Immature natural killer cell (primary cell): ENCODE measurements around the gene PARD6G. TPM values are rescaled to one million over a fixed set of nuclear protein-coding genes. Genes with fewer than 3 reads are reported as not detected.

ENCODE experiments used
- DNase-seq, 3 donors: peaks; one replicate each; pipeline ENCODE4 v3.0.0; 2022; ENCODE audit warnings: mixed read lengths in 1 of 3
- H3K27ac Mint-ChIP-seq, 6 donors: one replicate each; pipeline ENCODE4 v1.8.0; 2020; ENCODE audit warnings: mixed read lengths in 6 of 6, mild to moderate bottlenecking in 5 of 6, inconsistent platforms in 4 of 6, moderate library complexity in 3 of 6
- H3K27me3 Mint-ChIP-seq, 3 donors: one replicate each; pipeline ENCODE4 v1.8.0; 2020 to 2021; ENCODE audit warnings: low read depth in 3 of 3, mild to moderate bottlenecking in 3 of 3, mixed read lengths in 3 of 3, moderate library complexity in 3 of 3, inconsistent platforms in 1 of 3
- H3K36me3 Mint-ChIP-seq, 3 donors: one replicate each; pipeline ENCODE4 v1.8.0; 2020; ENCODE audit warnings: mixed read lengths in 3 of 3, inconsistent platforms in 2 of 3, mild to moderate bottlenecking in 2 of 3
- H3K4me1 Mint-ChIP-seq, 2 donors: one replicate each; pipeline ENCODE4 v1.8.0; 2020; ENCODE audit warnings: inconsistent platforms in 2 of 2, mild to moderate bottlenecking in 2 of 2, mixed read lengths in 2 of 2, moderate library complexity in 1 of 2
- H3K4me3 Mint-ChIP-seq, 5 donors: one replicate each; pipeline ENCODE4 v1.8.0; 2020; ENCODE audit warnings: mild to moderate bottlenecking in 5 of 5, mixed read lengths in 5 of 5, inconsistent platforms in 3 of 5, moderate library complexity in 3 of 5
- H3K9me3 Mint-ChIP-seq, 6 donors: one replicate each; pipeline ENCODE4 v1.8.0; 2020; ENCODE audit warnings: mild to moderate bottlenecking in 6 of 6, mixed read lengths in 6 of 6, inconsistent platforms in 4 of 6, moderate library complexity in 3 of 6
- polyA plus RNA-seq, 3 donors: library from polyadenylated mRNA; unstranded; fragments of 300-500 nt; fragmentation: Illumina TruSeq; gene quantifications; one replicate each; pipeline ENCODE4 v1.2.3, GENCODE V29; 2021

The PARD6G gene
- polyA plus RNA-seq, 3 donors from 2014 or later = 0.06 to 0.34 TPM; not detected in 1

DNA sequence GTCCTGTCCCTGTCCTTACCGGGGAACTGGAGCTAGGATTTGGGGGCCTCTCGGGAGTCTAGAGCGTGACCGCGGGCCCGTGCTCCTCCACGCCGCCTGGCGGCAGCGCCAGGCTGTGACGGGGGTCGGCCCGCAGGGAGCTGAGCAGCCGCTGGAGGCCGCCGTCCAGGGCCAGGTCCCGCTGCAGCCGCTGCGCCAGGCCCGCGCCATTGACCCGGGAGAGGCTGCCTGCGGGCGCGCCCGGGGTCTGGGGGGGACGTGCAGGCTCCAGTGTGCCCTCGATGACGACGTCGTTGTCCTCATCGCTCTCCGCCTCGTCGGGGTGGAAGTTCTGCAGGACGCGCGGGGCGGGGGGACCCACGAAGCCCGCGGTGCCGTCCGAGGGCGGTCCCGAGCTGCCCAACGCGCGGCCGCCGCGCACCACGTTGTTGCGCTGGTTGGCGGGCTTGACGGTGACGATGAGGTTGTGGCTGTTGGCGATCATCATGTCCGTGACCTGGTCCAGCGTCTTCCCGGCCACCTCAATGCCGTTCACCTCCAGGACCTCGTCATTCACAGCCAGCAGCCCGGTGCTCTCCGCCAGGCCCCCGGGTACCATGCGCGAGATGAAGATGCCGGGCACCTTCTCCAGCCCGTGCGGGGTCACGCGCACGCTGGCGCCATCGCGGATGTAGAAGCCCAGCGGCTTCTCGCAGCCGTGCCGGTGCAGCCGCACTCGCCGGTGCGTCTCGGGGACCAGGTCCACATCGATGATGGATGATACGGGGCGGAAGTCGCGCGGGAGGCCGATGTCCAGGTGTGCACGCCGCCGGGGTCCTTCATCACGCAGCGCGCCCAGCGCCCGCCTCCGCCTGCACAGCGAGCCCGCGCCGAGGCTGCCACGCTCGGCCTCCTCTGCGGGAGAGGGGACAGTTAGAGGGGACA, 87.3 kb downstream of the PARD6G start:
- peaks cover 0 to 5% (median 0%) of the 10 kb centered on the region in 3 donors for H3K36me3 Mint-ChIP-seq
- peaks cover 5 to 12% (median 9%) of the 10 kb centered on the region in 6 donors for H3K9me3 Mint-ChIP-seq
- peak overlapping the region in 2 of 5 donors; percentile 21 to 36 for H3K4me3 Mint-ChIP-seq
- peak in 2 of 3 donors; percentile 23 to 28 for DNase-seq
- peaks cover 4 to 12% (median 11%) of the 10 kb centered on the region in 3 donors for H3K27me3 Mint-ChIP-seq
- no peak overlapping the region for H3K27ac Mint-ChIP-seq
- peaks cover 0 to 2% of the 10 kb centered on the region in 2 donors for H3K4me1 Mint-ChIP-seq

DNA sequence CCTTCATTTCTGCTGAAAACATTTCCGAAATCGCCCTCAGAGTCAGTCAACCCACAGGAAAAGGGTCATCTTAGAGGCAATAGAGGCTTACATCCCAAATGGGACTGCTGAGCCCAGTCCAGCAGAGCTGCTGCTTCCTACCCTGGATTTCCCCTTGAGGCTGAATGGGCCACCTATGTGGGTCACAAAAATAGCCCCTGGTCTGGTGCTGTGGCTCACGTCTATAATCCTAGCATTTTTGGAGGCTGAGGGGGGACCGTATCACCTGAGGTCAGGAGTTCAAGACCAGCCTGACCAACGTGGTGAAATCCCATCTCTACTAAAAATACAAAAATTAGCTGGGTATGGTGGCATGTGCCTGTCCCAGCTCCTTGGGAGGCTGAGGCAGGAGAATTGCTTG, 88.9 kb downstream of the PARD6G start:
- Mint-ChIP-seq H3K36me3 (no peaks in the 10 kb centered on the region), H3K9me3 (peaks cover 0 to 4% (median 0%) of the 10 kb centered on the region in 6 donors), H3K4me1 (peaks cover 0 to 2% of the 10 kb centered on the region in 2 donors), H3K27ac (no peak overlapping the region), H3K27me3 (peaks cover 4 to 11% (median 6%) of the 10 kb centered on the region in 3 donors), H3K4me3 (no peak overlapping the region)
- no peak for DNase-seq

DNA sequence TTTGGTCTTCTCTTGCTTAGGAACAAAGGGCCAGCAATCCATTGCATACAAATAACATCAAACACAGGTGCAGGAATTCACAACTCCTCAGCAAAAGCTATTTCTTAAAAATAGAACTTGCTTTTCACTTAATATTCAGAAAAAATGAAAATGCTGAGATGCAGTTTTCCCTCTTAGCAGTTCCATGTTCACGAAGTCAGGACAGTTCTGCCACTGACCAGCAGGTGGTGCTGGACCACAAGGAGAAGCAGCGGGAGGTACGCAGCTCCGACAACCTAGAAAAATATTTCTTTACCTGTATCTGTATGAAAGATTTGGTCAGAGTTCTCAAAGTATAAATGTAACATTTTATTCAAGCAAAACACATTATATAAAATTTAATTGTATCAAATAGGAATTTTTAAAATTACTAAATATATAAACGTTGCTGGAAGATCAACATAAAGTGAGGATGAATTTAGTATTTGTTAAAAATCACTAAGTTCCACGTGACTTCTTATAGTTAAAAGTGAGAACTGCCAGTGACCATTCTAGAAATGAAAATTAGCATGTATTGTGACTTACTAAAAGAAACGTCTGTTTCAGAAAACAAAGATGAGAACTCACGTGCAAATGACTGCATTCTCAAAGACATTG, 89.5 kb downstream of the PARD6G start:
- peaks cover 4 to 9% (median 6%) of the 10 kb centered on the region in 3 donors for H3K27me3 Mint-ChIP-seq
- no peaks in the 10 kb centered on the region for H3K36me3 Mint-ChIP-seq
- DNase-seq = peak; percentile 32 to 54 (median 37)
- H3K27ac Mint-ChIP-seq = no peak overlapping the region
- no peak overlapping the region for H3K4me3 Mint-ChIP-seq
- peaks cover 0 to 2% of the 10 kb centered on the region in 2 donors for H3K4me1 Mint-ChIP-seq
- no peaks in the 10 kb centered on the region for H3K9me3 Mint-ChIP-seq

DNA sequence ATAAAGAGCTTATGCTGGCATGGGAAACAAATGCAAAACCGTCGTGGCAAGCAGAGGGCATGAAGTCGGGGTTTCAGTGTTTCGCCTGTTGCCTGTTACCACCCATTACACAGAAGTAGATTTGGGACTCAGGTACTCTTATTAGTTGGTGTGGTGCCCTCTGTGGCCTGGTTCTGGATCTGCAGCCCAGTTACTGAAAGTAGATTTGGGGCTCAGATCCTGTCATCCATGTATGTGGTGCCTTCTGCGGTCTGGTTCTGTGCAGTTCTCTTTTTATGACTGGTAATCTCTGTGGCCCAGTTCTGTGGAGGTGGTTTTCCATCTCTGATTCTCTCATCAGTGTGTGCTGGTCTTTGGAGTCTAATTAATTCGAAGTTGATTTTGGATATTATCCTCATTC, 93.0 kb downstream of the PARD6G start:
- DNase-seq = peak in 1 of 3 donors; percentile 12
- no peak overlapping the region for H3K27ac Mint-ChIP-seq
- peaks cover 0 to 8% (median 4%) of the 10 kb centered on the region in 3 donors for H3K27me3 Mint-ChIP-seq
- H3K4me3 Mint-ChIP-seq = no peak overlapping the region
- H3K4me1 Mint-ChIP-seq = no peaks in the 10 kb centered on the region
- H3K9me3 Mint-ChIP-seq = no peaks in the 10 kb centered on the region
- no peaks in the 10 kb centered on the region for H3K36me3 Mint-ChIP-seq

DNA sequence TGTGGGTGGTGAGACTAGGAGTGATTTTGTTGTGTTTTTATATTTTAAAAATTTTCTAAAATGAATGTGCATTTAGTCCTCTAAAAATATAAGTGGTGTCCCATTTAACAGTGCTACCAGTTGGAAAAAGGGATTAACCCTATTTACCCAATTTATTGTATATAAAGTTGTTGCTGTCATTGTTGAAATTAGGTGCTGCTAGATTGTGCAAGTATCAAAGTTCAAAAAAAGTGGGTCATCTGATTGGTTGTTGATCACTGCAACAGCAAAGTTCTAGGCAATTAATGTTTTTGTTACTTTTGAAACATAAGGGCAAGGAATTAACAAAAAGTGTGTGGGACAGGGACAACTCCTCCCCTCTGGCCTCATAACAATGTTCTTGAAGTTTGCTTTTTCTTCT, 97.6 kb downstream of the PARD6G start:
- no peak for DNase-seq
- Mint-ChIP-seq H3K9me3 (no peaks in the 10 kb centered on the region), H3K27ac (no peak overlapping the region), H3K4me1 (peaks cover 17 to 18% of the 10 kb centered on the region in 2 donors), H3K27me3 (peaks cover 0 to 14% (median 6%) of the 10 kb centered on the region in 3 donors), H3K4me3 (peak overlapping the region in 1 of 5 donors; percentile 12), H3K36me3 (no peaks in the 10 kb centered on the region)

DNA sequence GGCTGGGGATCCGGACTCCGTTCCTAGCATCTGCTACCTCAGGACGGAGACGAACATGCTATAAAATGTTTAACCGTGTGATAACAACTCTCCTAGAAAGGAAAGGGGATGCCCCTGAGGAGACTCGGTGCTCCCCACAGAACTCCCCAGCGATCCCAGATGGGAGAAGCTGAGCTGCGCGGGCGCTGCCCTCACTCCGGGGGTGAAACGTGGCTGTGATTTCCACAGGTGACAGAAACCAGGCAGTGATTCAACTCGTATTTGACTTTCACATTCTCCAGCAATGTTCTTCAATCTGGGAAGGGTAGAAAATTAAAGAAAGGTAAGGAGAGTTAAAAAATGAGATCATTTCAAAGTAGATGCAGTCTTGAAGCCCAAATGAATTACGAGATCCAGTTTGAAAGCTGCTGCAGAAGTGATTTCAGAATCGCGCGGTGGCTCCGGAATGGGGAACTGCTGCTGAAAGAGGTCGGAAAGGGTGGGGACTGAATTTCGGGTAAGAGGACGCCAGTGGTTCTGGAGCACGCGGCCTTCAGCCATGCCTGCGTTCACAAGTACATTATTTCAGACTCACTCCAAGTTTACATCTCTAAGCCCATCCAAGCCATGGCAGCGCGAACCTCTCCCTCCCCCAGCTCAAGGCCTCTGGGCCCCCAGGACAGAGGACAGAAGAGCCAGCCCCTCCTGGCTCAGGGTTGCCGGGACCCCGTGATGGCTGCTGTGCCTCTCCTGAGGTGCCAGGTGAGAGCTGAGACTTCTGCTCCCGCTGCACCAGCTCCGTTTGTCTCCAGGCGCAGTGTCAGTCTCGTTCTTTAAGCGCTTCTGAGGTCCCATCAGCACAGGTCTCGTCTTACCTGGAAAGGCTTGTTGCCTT, 98.8 kb downstream of the PARD6G start:
- H3K36me3 Mint-ChIP-seq = peaks cover 0 to 3% (median 0%) of the 10 kb centered on the region in 3 donors
- no peaks in the 10 kb centered on the region for H3K9me3 Mint-ChIP-seq
- DNase-seq = no peak
- peaks cover 0 to 14% (median 5%) of the 10 kb centered on the region in 3 donors for H3K27me3 Mint-ChIP-seq
- H3K4me3 Mint-ChIP-seq = peak overlapping the region; percentile 80 to 91 (median 85)
- no peak overlapping the region for H3K27ac Mint-ChIP-seq
- peaks cover 17 to 18% of the 10 kb centered on the region in 2 donors for H3K4me1 Mint-ChIP-seq

DNA sequence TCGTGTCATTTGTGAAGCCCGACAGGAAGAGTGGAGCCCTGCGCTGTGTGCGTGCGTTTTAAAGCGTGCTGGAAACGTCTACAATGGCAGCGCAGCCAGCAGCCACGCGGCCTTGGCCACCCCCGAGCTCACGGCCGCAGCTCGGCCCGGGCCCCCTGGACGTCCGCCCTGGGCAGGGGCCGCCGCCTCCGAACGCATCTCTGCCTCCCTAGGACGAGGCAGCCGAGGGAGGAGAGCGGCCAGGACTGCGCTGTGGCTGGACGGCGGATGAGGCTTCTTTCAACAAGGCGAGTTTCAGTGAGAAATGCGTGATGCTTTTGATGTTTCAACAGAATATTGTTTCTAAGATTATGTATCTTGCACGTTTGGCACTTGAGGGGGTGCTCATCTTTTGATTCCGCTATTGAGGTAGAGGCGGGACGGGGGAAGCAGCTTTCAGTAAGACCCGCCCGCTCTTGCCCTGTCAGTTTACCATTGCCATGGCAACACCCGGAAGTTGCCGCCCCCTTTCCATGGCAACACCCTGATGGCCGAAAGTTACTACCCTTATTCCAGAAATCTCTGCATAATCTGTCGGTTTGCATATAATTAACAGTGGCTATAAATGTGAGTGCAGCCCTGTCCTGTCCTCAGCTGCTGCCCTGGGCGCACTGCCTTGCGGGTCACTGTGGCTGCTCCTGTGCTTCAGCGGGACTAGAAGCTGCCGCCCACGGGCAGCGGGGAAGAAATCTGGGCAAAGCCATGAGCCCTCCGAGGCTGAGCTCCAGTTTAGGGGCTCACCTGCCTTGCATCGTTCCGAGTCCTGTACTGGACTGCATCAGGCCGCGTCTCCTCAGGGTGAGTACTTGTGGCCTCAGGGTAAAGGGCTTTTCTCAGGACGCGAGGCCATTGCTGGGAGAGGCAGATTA, 99.6 kb downstream of the PARD6G start:
- peak overlapping the region in 1 of 6 donors; percentile 43 for H3K27ac Mint-ChIP-seq
- no peaks in the 10 kb centered on the region for H3K9me3 Mint-ChIP-seq

DNA sequence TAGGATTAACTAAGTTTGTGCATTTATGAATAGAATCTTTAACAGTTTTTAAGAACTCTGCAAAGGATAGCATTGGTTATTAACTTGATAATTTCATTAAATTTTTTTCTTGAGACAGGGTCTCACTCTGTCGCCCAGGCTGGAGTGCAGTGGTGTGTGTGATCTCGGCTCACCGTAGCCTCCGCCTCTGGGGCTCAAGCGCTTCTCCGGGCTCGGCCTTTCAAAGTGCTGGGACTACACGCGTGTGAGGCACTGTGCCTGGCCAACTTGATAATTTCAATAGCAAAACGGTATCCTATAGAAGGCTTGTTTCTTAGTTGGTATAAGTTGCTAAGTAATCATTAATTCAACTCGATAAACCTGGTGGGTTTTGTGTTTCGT, 100.3 kb downstream of the PARD6G start:
- DNase-seq = no peak
- Mint-ChIP-seq H3K9me3 (no peaks in the 10 kb centered on the region), H3K27me3 (peaks cover 0 to 14% (median 6%) of the 10 kb centered on the region in 3 donors), H3K27ac (no peak overlapping the region), H3K4me1 (peaks cover 17 to 18% of the 10 kb centered on the region in 2 donors), H3K36me3 (peaks cover 0 to 3% (median 0%) of the 10 kb centered on the region in 3 donors), H3K4me3 (peak overlapping the region; percentile 48 to 91 (median 85))

More for the DNA sequence above, 99.6 kb downstream of the PARD6G start:
- DNase-seq = peak; percentile 60 to 71 (median 66)
- Mint-ChIP-seq H3K4me3 (peak overlapping the region; percentile 80 to 91 (median 85)), H3K27me3 (peaks cover 0 to 14% (median 5%) of the 10 kb centered on the region in 3 donors), H3K4me1 (peaks cover 17 to 18% of the 10 kb centered on the region in 2 donors), H3K36me3 (peaks cover 0 to 3% (median 0%) of the 10 kb centered on the region in 3 donors)

DNA sequence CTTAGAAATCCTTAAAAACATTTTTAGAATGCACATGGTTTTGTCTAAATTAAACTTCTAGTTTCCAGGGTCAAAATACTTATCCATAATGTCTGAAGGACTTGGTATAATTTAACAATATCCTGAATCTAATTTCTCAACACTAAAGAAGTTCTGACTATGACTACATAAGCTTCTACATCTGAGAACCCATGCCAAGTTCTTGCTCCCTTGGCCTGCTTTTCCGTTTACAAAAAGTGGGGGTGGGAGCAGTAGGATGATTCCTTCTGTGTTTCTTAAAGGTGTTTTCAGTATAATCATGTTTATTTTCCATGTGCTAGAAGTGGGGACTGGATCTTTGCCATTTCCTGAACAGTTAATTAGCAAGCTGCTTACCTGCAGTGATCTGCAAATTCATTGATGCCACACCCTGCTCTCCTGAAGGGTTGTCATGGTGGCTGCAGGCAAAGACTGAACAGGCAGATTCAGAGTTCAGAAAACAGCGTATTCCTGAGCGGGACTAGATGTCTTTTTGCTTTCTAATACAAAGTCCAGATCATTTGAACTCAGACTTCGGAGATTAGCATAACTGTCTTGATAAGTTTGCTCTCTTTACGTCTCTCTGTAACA, 102.0 kb downstream of the PARD6G start:
- no peak overlapping the region for H3K4me3 Mint-ChIP-seq
- H3K36me3 Mint-ChIP-seq = peaks cover 0 to 8% (median 2%) of the 10 kb centered on the region in 3 donors
- H3K4me1 Mint-ChIP-seq = peaks cover 17 to 18% of the 10 kb centered on the region in 2 donors

DNA sequence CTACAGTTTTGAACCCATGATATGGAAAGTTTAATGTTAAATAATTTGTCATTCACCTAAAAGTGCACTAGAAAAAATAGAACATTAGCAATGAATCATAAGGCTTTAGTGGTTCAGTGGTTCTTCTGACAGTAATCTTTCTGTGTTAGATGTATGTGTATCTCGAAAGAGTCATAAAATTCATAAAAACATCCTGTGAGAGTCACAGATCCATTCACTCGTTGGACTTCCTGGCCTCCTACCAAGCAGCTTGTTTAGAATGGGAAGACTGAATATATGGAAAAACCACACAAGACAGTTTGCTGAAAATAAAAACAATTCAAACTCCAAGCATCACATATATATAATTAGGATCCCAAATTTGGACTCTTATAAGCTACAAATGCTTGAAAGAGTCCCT, 103.4 kb downstream of the PARD6G start:
- no peak for DNase-seq

More for the DNA sequence above, 102.0 kb downstream of the PARD6G start:
- Mint-ChIP-seq H3K9me3 (no peaks in the 10 kb centered on the region), H3K27ac (no peak overlapping the region), H3K27me3 (peaks cover 0 to 12% (median 6%) of the 10 kb centered on the region in 3 donors)
- DNase-seq = no peak

DNA sequence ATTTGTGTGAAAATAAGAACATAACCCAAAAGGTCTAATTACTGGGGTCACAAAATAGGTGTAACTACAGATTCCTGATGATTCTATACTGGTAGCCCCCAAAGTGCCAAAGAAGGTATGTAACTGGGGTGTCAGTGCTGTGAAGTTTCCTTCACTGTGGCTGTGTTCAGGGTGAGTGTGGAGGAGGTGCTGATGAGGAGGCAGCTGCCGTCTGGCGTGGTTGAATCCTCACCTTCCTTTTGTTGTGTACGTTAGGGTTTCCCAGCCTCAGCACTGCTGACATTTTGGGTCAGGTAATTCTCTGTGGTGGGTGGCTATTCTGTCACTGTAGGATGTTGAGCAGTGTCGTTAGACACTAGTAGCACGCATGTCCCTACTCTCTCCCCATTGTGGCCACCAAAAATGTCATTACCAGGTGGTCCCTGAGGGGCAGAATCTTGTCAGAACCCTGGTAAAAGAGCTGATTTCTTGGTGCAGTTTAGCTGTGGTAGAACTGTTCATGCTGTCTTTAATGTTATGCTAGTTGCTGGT, 106.8 kb downstream of the PARD6G start:
- Mint-ChIP-seq H3K4me1 (no peaks in the 10 kb centered on the region), H3K9me3 (no peaks in the 10 kb centered on the region), H3K27me3 (peaks cover 0 to 5% (median 2%) of the 10 kb centered on the region in 3 donors), H3K36me3 (peaks cover 17 to 34% (median 20%) of the 10 kb centered on the region in 3 donors), H3K27ac (peak overlapping the region in 1 of 6 donors; percentile 28), H3K4me3 (no peak overlapping the region)
- no peak for DNase-seq

More for the DNA sequence above, 103.4 kb downstream of the PARD6G start:
- Mint-ChIP-seq H3K4me3 (no peak overlapping the region), H3K9me3 (no peaks in the 10 kb centered on the region), H3K4me1 (peaks cover 14 to 17% of the 10 kb centered on the region in 2 donors), H3K27me3 (peaks cover 0 to 12% (median 6%) of the 10 kb centered on the region in 3 donors), H3K27ac (no peak overlapping the region), H3K36me3 (peaks cover 3 to 14% (median 6%) of the 10 kb centered on the region in 3 donors)

DNA sequence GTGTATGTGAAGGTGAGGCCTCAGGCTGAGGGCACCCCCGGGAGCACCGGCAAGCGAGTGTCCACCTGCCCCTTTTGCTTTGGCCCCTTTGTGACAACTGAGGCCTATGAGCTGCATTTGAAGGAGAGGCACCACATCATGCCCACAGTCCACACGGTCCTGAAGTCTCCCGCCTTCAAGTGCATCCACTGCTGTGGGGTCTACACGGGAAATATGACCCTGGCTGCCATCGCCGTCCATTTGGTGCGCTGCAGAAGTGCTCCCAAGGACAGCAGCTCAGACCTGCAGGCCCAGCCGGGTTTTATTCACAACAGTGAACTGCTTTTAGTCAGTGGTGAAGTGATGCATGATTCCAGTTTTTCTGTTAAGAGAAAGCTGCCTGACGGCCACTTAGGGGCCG, 109.3 kb downstream of the PARD6G start:
- no peaks in the 10 kb centered on the region for H3K4me1 Mint-ChIP-seq
- H3K9me3 Mint-ChIP-seq = no peaks in the 10 kb centered on the region
- no peak for DNase-seq
- H3K27me3 Mint-ChIP-seq = peaks cover 0 to 10% (median 2%) of the 10 kb centered on the region in 3 donors
- H3K4me3 Mint-ChIP-seq = no peak overlapping the region
- H3K27ac Mint-ChIP-seq = no peak overlapping the region
- H3K36me3 Mint-ChIP-seq = peaks cover 25 to 49% (median 29%) of the 10 kb centered on the region in 3 donors
